PFSK-1 (cell line): ENCODE data around the gene NR2C2AP.

Source experiments
- FOXP2 ChIP-seq: optimal IDR thresholded peaks from 2 replicates; pipeline ENCODE3; 2011; ENCODE audit warnings: borderline replicate concordance, control low read depth, inconsistent platforms; ENCODE audit not compliant: insufficient read depth; ENCODE audit errors: extremely low read length, extremely low read depth
- POLR2AphosphoS5 ChIP-seq: IDR thresholded peaks from 2 replicates; pipeline ENCODE4 v1.6.1; 2012; ENCODE audit warnings: low read depth, mild to moderate bottlenecking, control low read depth, low read length, moderate library complexity
- REST ChIP-seq, 2 experiments: IDR thresholded peaks; 2 replicates each; pipeline versions ENCODE4 v1.6.1 to v1.8.0; 2011 to 2012; ENCODE audit warnings: low read depth in 2 of 2, low read length in 2 of 2, control low read depth in 1 of 2, inconsistent platforms in 1 of 2, mild to moderate bottlenecking in 1 of 2, moderate library complexity in 1 of 2; ENCODE audit not compliant: insufficient read depth in 1 of 2
- SIN3A ChIP-seq: IDR thresholded peaks from 2 replicates; pipeline ENCODE4 v1.6.1; 2012; ENCODE audit warnings: mild to moderate bottlenecking, low read length, moderate library complexity, borderline replicate concordance; ENCODE audit not compliant: insufficient read depth
- TAF1 ChIP-seq: IDR thresholded peaks from 2 replicates; pipeline ENCODE4 v1.6.1; 2012; ENCODE audit warnings: low read length, control low read depth, borderline replicate concordance; ENCODE audit not compliant: insufficient read depth

The NR2C2AP gene

DNA sequence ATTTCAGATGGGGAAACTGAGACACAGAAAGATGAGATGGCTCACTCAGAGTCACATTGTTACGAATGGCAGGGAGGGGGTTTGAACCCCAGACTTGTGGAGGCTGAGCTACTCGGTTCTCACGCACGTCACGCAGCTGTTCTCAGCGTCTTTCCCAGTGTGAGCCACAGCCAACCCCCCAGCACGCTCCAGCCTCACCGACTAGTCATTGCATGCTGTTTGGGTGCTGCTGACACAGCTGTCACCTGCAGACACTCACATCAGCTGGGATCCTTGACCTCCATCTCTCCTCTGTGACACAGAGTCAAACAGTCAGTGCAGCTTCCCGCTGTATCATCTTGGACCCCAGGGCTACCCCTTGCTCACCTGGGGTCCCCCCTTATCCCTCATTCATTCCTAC is 6.2 kb upstream of the NR2C2AP start:
- TF ChIP-seq TAF1 (no peak), SIN3A (no peak), REST (IDR thresholded peaks at IDR 0.05; ENCODE audit: insufficient read depth in 1 of 2, low read depth in 2 of 2, low read length in 2 of 2) (no peak), FOXP2 (no peak), POLR2AphosphoS5 (no peak)

- TF ChIP-seq FOXP2 (no peak), TAF1 (no peak), REST (IDR thresholded peaks at IDR 0.05; ENCODE audit: insufficient read depth in 1 of 2, low read depth in 2 of 2, low read length in 2 of 2) (no peak), SIN3A (no peak), POLR2AphosphoS5 (no peak)
These were observed 4.7 kb upstream of the NR2C2AP start for GRCh38 chr19:19207637-19208572.

- no peak for TF ChIP-seq TAF1
These were observed 3.7 kb upstream of the NR2C2AP start for GRCh38 chr19:19206938-19207337.

DNA sequence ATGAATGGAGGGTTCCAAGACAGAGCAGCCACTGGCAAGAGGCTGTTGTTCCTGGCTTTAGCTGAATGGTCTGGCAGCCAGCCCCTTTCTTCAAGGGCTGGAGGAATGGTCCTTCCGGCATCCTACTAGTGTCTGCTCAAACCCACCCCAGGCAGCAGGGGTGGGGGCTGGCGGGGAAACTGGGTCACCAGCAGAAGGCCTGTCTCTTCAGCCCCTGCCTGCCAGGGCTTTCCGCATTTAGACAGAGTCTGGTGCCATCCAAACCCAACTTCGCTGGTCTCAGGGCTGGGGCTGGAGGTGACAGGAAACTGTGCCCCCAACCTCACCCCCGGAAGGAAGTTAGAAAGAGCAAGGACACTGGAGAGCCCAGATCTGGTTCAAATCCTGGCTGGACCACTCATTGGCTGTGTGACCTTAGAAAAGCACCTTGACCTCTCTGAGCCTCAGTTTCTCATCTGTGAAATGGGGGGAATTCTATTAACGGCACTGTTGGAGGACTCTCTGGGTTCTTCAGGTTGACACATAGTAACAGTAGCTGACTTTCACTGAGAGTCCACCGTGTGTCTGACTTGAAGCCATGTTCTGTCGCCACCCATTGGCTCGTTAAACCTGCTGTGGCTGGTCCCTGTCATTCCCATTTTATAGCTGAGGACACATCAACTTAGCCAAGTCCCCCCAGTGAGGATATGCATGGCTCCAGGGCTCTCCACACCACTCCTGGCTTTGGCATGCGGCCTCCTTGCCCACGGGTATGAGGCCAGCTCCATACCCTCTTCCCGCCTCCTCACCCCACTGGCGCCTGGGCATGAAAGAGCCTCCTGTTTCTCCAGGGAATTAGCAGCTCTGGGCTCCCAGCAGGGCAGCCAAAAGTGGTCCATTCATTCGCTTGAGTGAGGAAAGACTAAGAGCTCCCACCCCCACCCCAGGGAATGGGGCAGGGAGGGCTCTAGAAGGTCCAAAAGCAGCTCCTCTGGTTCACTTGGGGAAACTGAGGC is 2.5 kb upstream of the NR2C2AP start:
- no peak for TF ChIP-seq SIN3A
- TF ChIP-seq FOXP2 = no peak
- TF ChIP-seq TAF1 = no peak
- TF ChIP-seq REST (IDR thresholded peaks at IDR 0.05; ENCODE audit: insufficient read depth in 1 of 2, low read depth in 2 of 2, low read length in 2 of 2) = no peak
- no peak for TF ChIP-seq POLR2AphosphoS5

DNA sequence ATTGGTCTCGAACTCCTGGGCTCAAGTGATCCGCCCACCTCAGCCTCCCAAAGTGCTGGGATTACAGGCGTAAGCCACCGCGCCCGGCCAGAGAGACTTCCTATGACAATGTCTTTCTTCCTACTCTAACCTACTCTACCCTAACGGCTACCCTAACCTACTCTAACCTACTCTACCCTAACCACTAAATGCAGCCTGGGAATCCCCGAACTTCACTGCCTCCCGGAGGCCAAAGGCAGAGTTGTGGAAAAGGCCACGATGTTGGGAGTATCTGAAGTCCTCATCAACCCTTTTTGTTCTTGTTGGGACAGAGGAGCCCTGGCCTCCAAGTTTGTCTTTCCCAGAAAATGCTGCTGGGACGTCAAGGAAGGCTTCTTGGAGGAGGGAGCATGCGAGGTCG is 967 bp upstream of the NR2C2AP start:
- TF ChIP-seq SIN3A = no peak
- no peak for TF ChIP-seq TAF1

- TF ChIP-seq TAF1 (no peak), SIN3A (no peak), POLR2AphosphoS5 (no peak; the same call in 1 of the 2 replicates), REST (IDR thresholded peaks at IDR 0.05; ENCODE audit: insufficient read depth in 1 of 2, low read depth in 2 of 2, low read length in 2 of 2) (no peak), FOXP2 (no peak)
These were observed 555 bp downstream of the NR2C2AP start for GRCh38 chr19:19202707-19203011.
